Measurements from ENCODE around the gene FARSA.

DNA sequence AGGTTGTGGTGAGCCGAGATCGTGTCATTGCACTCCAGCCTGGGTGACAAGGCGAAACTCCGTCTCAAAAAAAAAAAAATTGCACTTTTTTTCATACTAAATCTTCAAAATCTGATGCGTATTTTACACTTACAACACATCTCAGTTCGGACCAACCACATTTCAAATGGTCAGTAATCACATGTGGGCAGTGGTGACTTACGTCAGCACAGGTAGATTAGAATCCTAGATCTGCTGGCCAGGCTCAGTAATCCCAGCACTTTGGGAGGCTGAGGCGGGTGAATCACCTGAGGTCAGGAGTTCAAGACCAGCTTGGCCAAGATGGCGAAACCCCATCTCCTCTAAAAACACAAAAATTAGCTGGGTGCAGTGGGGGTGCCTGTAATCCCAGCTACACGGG lies 1.6 kb upstream of the FARSA start:
- TF ChIP-seq EZH2 (IDR thresholded peaks at IDR 0.05; ENCODE audit: borderline replicate concordance, low read depth, low read length, severe bottlenecking) (no peak), POLR2A (IDR thresholded peaks at IDR 0.05; ENCODE audit: low read depth, low read length) (no peak), POLR2AphosphoS5 (IDR thresholded peaks at IDR 0.05; ENCODE audit: insufficient read depth, low read depth, low read length) (no peak), JUN (IDR thresholded peaks at IDR 0.05; ENCODE audit: borderline replicate concordance, insufficient read depth, insufficient read length, low read depth) (no peak), MYC (IDR thresholded peaks at IDR 0.05; ENCODE audit: low read depth, low read length) (no peak), FOS (IDR thresholded peaks at IDR 0.05; ENCODE audit: borderline replicate concordance, insufficient read depth, low read length) (no peak)
- TF ChIP-seq, protein P1, sequence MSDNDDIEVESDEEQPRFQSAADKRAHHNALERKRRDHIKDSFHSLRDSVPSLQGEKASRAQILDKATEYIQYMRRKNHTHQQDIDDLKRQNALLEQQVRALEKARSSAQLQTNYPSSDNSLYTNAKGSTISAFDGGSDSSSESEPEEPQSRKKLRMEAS (IDR thresholded peaks at IDR 0.05; ENCODE audit: insufficient read depth, insufficient read length) = no peak
- TF ChIP-seq, protein P2, sequence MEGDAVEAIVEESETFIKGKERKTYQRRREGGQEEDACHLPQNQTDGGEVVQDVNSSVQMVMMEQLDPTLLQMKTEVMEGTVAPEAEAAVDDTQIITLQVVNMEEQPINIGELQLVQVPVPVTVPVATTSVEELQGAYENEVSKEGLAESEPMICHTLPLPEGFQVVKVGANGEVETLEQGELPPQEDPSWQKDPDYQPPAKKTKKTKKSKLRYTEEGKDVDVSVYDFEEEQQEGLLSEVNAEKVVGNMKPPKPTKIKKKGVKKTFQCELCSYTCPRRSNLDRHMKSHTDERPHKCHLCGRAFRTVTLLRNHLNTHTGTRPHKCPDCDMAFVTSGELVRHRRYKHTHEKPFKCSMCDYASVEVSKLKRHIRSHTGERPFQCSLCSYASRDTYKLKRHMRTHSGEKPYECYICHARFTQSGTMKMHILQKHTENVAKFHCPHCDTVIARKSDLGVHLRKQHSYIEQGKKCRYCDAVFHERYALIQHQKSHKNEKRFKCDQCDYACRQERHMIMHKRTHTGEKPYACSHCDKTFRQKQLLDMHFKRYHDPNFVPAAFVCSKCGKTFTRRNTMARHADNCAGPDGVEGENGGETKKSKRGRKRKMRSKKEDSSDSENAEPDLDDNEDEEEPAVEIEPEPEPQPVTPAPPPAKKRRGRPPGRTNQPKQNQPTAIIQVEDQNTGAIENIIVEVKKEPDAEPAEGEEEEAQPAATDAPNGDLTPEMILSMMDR (IDR thresholded peaks at IDR 0.05; ENCODE audit: extremely low read depth in 1 of 2, insufficient read depth in 1 of 2, low read depth in 1 of 2, low read length in 2 of 2) = no peak

All from endothelial cell of umbilical vein (primary cell).